Liver (tissue), 9 donors: ENCODE data around the gene NTM. TPM values are rescaled to one million over a fixed set of nuclear protein-coding genes. Genes with fewer than 3 reads are reported as not detected.

ENCODE experiments used
- DNase-seq: peaks from one replicate; pipeline ENCODE4 v3.0.0-alpha.2; 2017; ENCODE audit warnings: low spot score
- H3K27ac ChIP-seq, 2 donors: one replicate each; pipeline ENCODE4 v1.7.0; 2013; ENCODE audit warnings: inconsistent platforms in 2 of 2, low read length in 2 of 2, control low read depth in 1 of 2, low read depth in 1 of 2, mild to moderate bottlenecking in 1 of 2
- H3K27me3 ChIP-seq, 4 donors: one replicate each; pipeline versions ENCODE4 v1.6.1 to v1.7.0; 2013; ENCODE audit warnings: low read length in 3 of 4, inconsistent platforms in 1 of 4, mild to moderate bottlenecking in 1 of 4, moderate library complexity in 1 of 4; ENCODE audit not compliant: control insufficient read depth in 4 of 4, insufficient read depth in 4 of 4
- H3K36me3 ChIP-seq, 4 donors: one replicate each; pipeline versions ENCODE4 v1.6.1 to v1.7.0; 2013; ENCODE audit warnings: low read length in 3 of 4, mild to moderate bottlenecking in 3 of 4, low read depth in 1 of 4, moderate library complexity in 1 of 4; ENCODE audit not compliant: control insufficient read depth in 4 of 4, insufficient read depth in 3 of 4
- H3K4me1 ChIP-seq, 4 donors: one replicate each; pipeline versions ENCODE4 v1.6.1 to v1.7.0; 2013; ENCODE audit warnings: low read length in 3 of 4, mild to moderate bottlenecking in 3 of 4, moderate library complexity in 1 of 4; ENCODE audit not compliant: control insufficient read depth in 4 of 4, insufficient read depth in 4 of 4
- H3K4me3 ChIP-seq, 3 donors: one replicate each; pipeline versions ENCODE4 v1.6.1 to v1.7.0; 2013; ENCODE audit warnings: low read length in 3 of 3, control low read depth in 1 of 3, low read depth in 1 of 3, mild to moderate bottlenecking in 1 of 3
- H3K9ac ChIP-seq, 2 donors: one replicate each; pipeline ENCODE4 v1.7.0; 2013; ENCODE audit warnings: low read length in 2 of 2, mild to moderate bottlenecking in 2 of 2, moderate library complexity in 2 of 2, control low read depth in 1 of 2, low read depth in 1 of 2
- H3K9me3 ChIP-seq, 4 donors: one replicate each; pipeline versions ENCODE4 v1.6.1 to v1.7.0; 2013; ENCODE audit warnings: low read length in 3 of 4; ENCODE audit not compliant: control insufficient read depth in 4 of 4
- FOXA1 ChIP-seq: IDR thresholded peaks from 2 replicates; pipeline ENCODE4 v1.6.1; 2016; ENCODE audit warnings: antibody characterized with exemption
- FOXA2 ChIP-seq: IDR thresholded peaks from 2 replicates; pipeline ENCODE4 v1.6.1; 2016; ENCODE audit warnings: antibody characterized with exemption
- GABPA ChIP-seq, 2 donors: IDR thresholded peaks in 1 of 2; conservative IDR thresholded peaks in 1 of 2; 2 replicates each; pipeline ENCODE4 v1.6.1; 2016; ENCODE audit warnings: antibody characterized with exemption in 2 of 2, mild to moderate bottlenecking in 1 of 2, moderate library complexity in 1 of 2
- HNF4A ChIP-seq, 2 donors: conservative IDR thresholded peaks; 2 replicates each; pipeline ENCODE4 v1.6.1; 2016; ENCODE audit warnings: antibody characterized with exemption in 2 of 2, mild to moderate bottlenecking in 2 of 2
- HNF4G ChIP-seq: IDR thresholded peaks from 2 replicates; pipeline ENCODE4 v1.6.1; 2016; ENCODE audit warnings: antibody characterized with exemption
- JUND ChIP-seq, 2 donors: IDR thresholded peaks; 2 replicates each; pipeline ENCODE4 v1.6.1; 2016; ENCODE audit warnings: antibody characterized with exemption in 2 of 2
- NR2F2 ChIP-seq: IDR thresholded peaks from 2 replicates; pipeline ENCODE4 v1.6.1; 2016; ENCODE audit warnings: antibody characterized with exemption
- RAD21 ChIP-seq, 2 donors: IDR thresholded peaks; 2 replicates each; pipeline ENCODE4 v1.6.1; 2016; ENCODE audit warnings: antibody characterized with exemption in 2 of 2, mild to moderate bottlenecking in 2 of 2
- REST ChIP-seq: IDR thresholded peaks from 2 replicates; pipeline ENCODE4 v1.6.1; 2016; ENCODE audit warnings: antibody characterized with exemption, mild to moderate bottlenecking
- RXRA ChIP-seq, 2 donors: IDR thresholded peaks; 2 replicates each; pipeline ENCODE4 v1.6.1; 2017 to 2018; ENCODE audit warnings: antibody characterized with exemption in 2 of 2, mild to moderate bottlenecking in 1 of 2
- SP1 ChIP-seq: IDR thresholded peaks from 2 replicates; pipeline ENCODE4 v1.6.1; 2018; ENCODE audit warnings: antibody characterized with exemption, mild to moderate bottlenecking
- WGBS: extraction: QIAGEN DNeasy Blood & Tissue Kit; methylation state at CpG from one replicate; pipeline ENCODE4 v1.1.7; 2013; 5-methylcytosine and 5-hydroxymethylcytosine counted together
- polyA plus RNA-seq, 2 donors: library from polyadenylated mRNA; stranded (reverse) in 1 of 2; unstranded in 1 of 2; fragments of 200-250 nt in 1 of 2; fragments of >200 nt in 1 of 2; fragmentation: Nextera tagmentation in 1 of 2; extraction: Ambion mirVana in 1 of 2; gene quantifications; one replicate each; pipeline versions ENCODE4 v1.2.1 to v1.2.3, GENCODE V29; 2013 to 2015
- total RNA-seq, 2 donors: library from RNA; depleted of rRNA; stranded (reverse); fragments of >200 nt; gene quantifications; one replicate each; pipeline ENCODE4 v1.2.3, GENCODE V29; 2014
- TF ChIP-seq, protein P1 (sequence below): IDR thresholded peaks from 2 replicates; pipeline ENCODE4 v1.6.1; 2016; ENCODE audit warnings: antibody characterized with exemption
- TF ChIP-seq, protein P2 (sequence below): fragments of 150-350 bp; IDR thresholded peaks from 2 replicates; pipeline ENCODE4 v1.5.1; 2017; ENCODE audit warnings: improper control_type of control experiment, low read depth, low read length; ENCODE audit not compliant: missing input control
- donor health status: healthy.
- donor health status: healthy.
- donor health status: healthy.
- donor health status: healthy.
- donor health status: healthy.

Gene NTM
- total and polyA plus RNA-seq, 4 donors, result 0.08 to 1.1 (median 0.08) TPM; not detected in 1

- no peak overlapping the region for H3K4me3 ChIP-seq
- no peak for DNase-seq
- no peaks in the 10 kb centered on the region for H3K36me3 ChIP-seq
- peaks cover 0 to 18% (median 9%) of the 10 kb centered on the region in 4 donors for H3K27me3 ChIP-seq
- H3K27ac ChIP-seq, result no peak overlapping the region
- H3K4me1 ChIP-seq, result peaks cover 0 to 10% (median 7%) of the 10 kb centered on the region in 4 donors
- no peaks in the 10 kb centered on the region for H3K9me3 ChIP-seq
- 71% methylated on average over 10 of the region's 10 CpGs for WGBS
- TF ChIP-seq SP1, result no peak
- no peak for TF ChIP-seq HNF4G
- no peak for TF ChIP-seq RXRA (IDR thresholded peaks at IDR 0.05)
- TF ChIP-seq RAD21 (IDR thresholded peaks at IDR 0.05), result no peak
- no peak for TF ChIP-seq NR2F2
- TF ChIP-seq HNF4A (conservative IDR thresholded peaks at IDR 0.05), result no peak
- TF ChIP-seq REST, result no peak
- H3K9ac ChIP-seq, result no peak overlapping the region
These were observed 2.0 kb downstream of the NTM start for GRCh38 chr11:131372234-131372962.

- Histone ChIP-seq H3K9ac (no peak overlapping the region), H3K9me3 (no peaks in the 10 kb centered on the region), H3K36me3 (no peaks in the 10 kb centered on the region), H3K27ac (no peak overlapping the region), H3K4me3 (no peak overlapping the region), H3K27me3 (peaks cover 0 to 20% (median 9%) of the 10 kb centered on the region in 4 donors), H3K4me1 (peaks cover 0 to 10% (median 7%) of the 10 kb centered on the region in 4 donors)
- 45% methylated on average over 9 of the region's 9 CpGs for WGBS
- TF ChIP-seq NR2F2 (no peak), JUND (IDR thresholded peaks at IDR 0.05) (no peak), GABPA (IDR thresholded peaks at IDR 0.05 in 1 of 2, conservative IDR thresholded peaks at IDR 0.05 in 1 of 2) (no peak), FOXA2 (no peak), FOXA1 (no peak)
- TF ChIP-seq, protein P1, sequence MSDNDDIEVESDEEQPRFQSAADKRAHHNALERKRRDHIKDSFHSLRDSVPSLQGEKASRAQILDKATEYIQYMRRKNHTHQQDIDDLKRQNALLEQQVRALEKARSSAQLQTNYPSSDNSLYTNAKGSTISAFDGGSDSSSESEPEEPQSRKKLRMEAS, result no peak
- TF ChIP-seq, protein P2, sequence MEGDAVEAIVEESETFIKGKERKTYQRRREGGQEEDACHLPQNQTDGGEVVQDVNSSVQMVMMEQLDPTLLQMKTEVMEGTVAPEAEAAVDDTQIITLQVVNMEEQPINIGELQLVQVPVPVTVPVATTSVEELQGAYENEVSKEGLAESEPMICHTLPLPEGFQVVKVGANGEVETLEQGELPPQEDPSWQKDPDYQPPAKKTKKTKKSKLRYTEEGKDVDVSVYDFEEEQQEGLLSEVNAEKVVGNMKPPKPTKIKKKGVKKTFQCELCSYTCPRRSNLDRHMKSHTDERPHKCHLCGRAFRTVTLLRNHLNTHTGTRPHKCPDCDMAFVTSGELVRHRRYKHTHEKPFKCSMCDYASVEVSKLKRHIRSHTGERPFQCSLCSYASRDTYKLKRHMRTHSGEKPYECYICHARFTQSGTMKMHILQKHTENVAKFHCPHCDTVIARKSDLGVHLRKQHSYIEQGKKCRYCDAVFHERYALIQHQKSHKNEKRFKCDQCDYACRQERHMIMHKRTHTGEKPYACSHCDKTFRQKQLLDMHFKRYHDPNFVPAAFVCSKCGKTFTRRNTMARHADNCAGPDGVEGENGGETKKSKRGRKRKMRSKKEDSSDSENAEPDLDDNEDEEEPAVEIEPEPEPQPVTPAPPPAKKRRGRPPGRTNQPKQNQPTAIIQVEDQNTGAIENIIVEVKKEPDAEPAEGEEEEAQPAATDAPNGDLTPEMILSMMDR, result no peak
- no peak for DNase-seq
These were observed 2.8 kb downstream of the NTM start for GRCh38 chr11:131373095-131373725.
